ENCODE results near the gene BCR.

The BCR gene

DNA sequence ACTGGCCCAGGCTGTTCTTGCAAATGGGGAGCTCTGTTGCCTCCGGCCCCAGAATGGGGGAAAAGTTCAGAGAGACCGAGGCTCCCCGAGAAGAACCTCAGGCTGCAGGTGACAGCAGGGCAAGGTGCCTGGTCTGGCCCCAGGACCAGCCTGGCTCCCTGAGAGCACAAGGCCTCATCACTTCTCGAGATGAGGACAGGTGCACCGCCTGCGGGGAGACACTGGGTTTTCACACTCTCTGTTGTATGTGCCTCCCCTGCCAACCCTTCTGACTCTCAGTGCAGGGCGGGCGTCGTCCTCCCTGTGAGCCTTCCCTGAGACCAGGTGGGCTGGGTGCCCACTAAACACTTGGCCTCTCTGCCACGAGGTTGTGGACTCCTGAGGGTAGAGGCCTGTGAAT is 102.2 kb downstream of the BCR start:
- TF ChIP-seq, protein P1, sequence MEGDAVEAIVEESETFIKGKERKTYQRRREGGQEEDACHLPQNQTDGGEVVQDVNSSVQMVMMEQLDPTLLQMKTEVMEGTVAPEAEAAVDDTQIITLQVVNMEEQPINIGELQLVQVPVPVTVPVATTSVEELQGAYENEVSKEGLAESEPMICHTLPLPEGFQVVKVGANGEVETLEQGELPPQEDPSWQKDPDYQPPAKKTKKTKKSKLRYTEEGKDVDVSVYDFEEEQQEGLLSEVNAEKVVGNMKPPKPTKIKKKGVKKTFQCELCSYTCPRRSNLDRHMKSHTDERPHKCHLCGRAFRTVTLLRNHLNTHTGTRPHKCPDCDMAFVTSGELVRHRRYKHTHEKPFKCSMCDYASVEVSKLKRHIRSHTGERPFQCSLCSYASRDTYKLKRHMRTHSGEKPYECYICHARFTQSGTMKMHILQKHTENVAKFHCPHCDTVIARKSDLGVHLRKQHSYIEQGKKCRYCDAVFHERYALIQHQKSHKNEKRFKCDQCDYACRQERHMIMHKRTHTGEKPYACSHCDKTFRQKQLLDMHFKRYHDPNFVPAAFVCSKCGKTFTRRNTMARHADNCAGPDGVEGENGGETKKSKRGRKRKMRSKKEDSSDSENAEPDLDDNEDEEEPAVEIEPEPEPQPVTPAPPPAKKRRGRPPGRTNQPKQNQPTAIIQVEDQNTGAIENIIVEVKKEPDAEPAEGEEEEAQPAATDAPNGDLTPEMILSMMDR (conservative IDR thresholded peaks at IDR 0.05; ENCODE audit: low read depth, low read length), result no peak
- no peak for DNase-seq (ENCODE audit: low read depth)
- no peak overlapping the region for H3K4me3 ChIP-seq (ENCODE audit: low read length)

DNA sequence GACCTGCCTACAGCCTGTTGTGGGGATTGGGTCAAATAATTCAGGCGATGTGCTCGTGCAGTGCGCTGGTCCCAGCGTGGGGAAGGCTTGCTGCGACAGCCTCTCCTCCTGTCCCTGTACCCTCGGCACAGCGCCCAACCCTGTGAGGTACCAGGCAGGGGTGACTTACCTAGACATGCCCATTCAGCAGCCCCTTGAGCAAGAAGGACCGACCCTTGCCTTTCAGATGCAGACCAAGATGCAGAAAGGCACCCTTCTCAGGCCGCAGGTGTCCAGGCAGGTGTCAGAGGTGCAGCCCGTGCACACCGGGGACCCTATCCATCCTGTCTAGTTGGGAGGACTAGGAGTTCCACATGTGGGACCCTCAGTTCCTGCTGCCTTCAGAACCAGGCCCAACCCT is 102.7 kb downstream of the BCR start:
- TF ChIP-seq, protein P1 (conservative IDR thresholded peaks at IDR 0.05; ENCODE audit: low read depth, low read length), result no peak
- no peak overlapping the region for H3K4me3 ChIP-seq (ENCODE audit: low read length)
- no peak for DNase-seq (ENCODE audit: low read depth)

DNA sequence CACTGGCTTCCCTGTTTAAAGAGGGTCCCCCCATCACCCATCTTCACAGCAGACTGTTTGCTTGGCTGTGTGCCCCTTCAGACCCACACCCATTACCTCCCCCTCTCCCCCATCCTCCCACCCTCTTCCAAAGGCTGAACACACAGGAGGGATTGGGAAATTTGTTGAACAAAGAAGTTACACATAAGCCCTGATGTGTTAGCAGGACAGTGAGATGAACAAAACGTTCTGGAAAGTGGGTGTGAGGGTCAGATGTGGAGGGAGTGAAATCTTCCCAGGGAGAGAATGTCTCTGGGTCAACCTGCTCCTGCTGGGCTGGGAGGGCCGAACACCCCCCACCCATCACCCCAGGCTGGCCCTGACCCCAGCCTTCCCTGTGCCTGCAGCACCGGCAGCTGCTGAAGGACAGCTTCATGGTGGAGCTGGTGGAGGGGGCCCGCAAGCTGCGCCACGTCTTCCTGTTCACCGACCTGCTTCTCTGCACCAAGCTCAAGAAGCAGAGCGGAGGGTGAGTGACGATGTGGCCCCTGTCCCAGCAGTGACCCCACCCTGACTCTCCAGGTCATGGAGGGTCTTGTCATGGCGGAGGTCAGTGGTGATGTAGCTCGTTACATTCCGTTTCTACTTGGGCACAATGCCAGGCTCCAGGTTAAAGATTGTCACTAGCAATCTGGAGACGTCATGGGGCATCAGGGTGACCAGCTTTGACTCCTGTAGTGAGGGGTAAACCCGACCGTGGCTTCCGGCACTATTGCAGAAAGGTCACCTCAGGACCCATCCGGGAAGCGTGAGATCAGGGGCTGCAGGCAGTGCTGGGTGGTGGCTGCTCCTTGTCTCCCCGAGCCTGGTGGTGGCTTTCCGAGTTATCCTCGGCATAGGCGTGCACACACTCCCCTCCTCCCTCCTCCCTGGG is 103.5 kb downstream of the BCR start:
- DNase-seq (ENCODE audit: low read depth), result no peak
- TF ChIP-seq, protein P1 (conservative IDR thresholded peaks at IDR 0.05; ENCODE audit: low read depth, low read length), result no peak

DNA sequence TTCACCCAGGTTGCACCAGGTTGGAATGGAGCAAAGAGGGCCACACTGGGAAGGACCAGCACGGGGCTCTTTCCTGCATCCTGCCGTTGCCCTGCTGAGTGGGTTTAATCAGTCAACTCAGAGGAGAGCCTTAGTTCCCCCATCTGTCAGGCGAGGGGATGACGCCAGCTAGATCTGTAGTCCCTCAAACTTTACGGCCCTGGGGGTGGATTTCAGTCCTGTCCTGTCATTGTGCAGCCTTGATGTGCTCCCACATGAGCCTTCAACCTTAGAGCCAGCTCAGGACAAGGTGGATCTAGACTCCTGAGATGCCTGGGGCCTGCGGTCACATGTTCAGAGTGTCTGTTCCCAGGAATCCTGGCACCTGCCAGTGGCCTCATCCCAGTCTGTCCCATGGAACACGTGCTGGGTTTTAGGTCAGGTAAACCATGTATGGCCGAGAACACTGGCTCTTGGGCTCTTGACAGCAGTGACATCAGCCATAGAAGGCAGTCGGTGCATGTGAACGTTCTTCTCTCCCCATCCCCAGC is 104.3 kb downstream of the BCR start:
- H3K4me3 ChIP-seq (ENCODE audit: low read length), result no peak overlapping the region
- TF ChIP-seq, protein P1 (conservative IDR thresholded peaks at IDR 0.05; ENCODE audit: low read depth, low read length), result no peak
- no peak for DNase-seq (ENCODE audit: low read depth)

More for the DNA sequence above, 103.5 kb downstream of the BCR start:
- H3K4me3 ChIP-seq (ENCODE audit: low read length), result no peak overlapping the region

DNA sequence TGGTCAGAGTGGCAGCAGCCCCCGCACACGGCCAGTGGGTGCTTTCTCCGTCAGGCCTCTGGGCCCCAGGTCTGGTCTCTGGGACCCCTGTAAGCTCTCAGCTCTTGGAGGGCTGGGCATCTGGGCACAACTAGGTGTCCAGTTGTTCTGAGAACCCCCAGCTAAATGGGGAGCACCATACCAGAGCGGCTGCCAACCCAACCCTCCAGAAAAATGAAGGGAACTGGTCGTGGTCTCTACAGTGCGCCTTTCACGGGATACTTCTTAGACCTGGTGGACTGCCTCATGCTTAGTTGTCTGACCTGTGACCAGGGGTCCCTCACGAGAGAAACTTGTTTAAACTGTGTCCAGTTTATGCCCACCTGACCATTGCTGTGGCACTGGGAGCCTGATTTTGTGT is 104.9 kb downstream of the BCR start:
- no peak overlapping the region for H3K4me3 ChIP-seq (ENCODE audit: low read length)
- no peak for DNase-seq (ENCODE audit: low read depth)
- TF ChIP-seq, protein P1 (conservative IDR thresholded peaks at IDR 0.05; ENCODE audit: low read depth, low read length), result no peak

DNA sequence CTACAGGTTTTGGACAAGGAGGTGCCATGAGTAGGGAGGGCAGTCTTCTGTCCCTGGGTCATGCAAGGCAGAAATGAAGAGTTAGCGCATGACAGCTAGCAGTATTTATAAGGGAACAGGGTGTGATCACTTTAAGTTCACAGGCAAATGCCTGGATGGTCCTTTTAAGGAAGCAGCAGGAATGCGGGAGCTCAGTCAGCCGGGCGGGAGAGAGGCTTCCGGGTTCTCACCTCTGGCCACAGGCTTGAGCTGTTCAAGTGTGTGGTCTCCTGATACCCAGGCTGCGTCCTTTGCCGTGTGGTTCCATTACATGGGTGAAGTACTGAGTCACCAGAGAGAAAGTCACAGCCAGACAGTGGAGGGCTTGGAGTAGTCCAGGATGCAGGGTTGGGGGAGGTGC is 105.4 kb downstream of the BCR start:
- TF ChIP-seq, protein P1 (conservative IDR thresholded peaks at IDR 0.05; ENCODE audit: low read depth, low read length), result no peak
- no peak for DNase-seq (ENCODE audit: low read depth)
- H3K4me3 ChIP-seq (ENCODE audit: low read length), result no peak overlapping the region

DNA sequence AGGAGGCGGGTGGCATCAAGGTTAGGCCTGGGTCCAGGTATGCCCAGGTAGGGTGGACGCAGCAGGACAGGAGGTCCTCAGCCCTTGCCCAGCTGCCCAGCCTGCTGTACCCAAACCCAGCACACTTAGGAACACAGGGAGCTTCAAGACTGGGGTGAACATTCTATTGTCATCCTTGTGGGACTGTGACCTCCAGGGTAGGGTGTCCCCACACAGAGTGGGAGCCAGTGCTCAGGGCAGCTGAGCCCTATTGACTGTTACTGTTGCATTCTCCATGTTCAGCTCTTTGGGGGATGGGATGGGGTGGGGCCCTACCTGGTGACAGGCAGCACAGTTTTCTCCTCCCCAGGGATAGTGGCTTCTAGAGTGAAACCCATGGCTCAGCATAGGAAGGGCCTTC is 106.0 kb downstream of the BCR start:
- H3K4me3 ChIP-seq (ENCODE audit: low read length), result no peak overlapping the region
- TF ChIP-seq, protein P1 (conservative IDR thresholded peaks at IDR 0.05; ENCODE audit: low read depth, low read length), result no peak
- DNase-seq (ENCODE audit: low read depth), result no peak
